GM19455 (cell line): Measurements from ENCODE around the gene FANCD2OS.
"Not testable (repeated sequence)": the region's sequence is repeated elsewhere in the genome, so short reads cannot be mapped to it uniquely, and the experiment has no call there.

Experiments used
- ATAC-seq: cut with Tn5 transposase; IDR thresholded peaks from one replicate; pipeline ENCODE4 v1.9.1; 2021; ENCODE audit not compliant: unreplicated experiment

Gene FANCD2OS, protein sequence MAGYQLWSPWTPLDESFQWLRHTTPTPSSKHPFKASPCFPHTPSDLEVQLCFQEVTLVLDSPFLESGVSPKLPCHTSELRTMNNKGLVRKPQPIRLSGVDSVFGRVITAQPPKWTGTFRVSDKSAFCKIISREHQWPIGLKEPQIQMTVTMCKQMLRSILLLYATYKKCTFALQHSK

DNA sequence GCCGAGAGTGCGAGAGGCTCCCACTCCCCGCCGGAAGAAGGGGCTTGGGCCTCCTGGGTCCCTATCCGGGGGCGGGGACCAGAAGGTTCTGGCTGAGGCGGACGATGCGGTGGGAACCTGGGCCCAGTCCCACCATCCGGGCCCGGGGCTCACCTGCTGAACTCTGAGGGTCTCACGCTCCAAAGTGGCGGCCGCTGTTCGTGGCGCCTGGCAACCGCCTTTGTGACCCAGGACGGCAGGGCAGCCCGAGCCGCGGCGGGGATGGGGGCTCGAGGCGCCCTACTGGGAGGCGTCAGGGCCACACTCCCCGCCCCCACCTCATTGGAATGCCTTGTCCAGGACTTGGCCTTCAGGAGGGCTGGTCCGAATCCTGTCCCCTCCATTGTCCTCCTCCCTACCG is at the start of gene FANCD2OS:
Gene FANCD2OS (minus strand): TSS at position 165 of the 400 bp plus-strand sequence. CDS start 3,481 bp downstream, outside the sequence.
- ATAC-seq = no peak

DNA sequence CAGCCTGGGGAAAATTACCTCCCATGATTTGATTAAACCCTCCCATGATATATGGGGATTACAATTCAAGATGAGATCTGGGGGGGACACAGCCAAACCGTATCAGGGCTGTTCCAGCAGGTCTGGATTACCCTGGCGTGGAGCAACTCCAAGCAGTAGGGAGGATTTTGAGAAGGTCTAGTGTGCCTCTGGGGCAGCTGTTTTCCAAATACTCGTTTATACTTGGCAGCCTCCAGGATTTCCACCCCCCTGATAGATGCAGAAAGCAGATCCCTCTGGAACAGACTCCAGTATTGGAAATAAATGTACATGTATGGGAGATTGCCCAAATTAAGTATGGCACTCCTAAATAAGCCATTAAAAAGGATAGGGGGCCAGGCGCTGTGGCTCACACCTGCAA is 49.0 kb upstream of the FANCD2OS start:
- no peak for ATAC-seq

DNA sequence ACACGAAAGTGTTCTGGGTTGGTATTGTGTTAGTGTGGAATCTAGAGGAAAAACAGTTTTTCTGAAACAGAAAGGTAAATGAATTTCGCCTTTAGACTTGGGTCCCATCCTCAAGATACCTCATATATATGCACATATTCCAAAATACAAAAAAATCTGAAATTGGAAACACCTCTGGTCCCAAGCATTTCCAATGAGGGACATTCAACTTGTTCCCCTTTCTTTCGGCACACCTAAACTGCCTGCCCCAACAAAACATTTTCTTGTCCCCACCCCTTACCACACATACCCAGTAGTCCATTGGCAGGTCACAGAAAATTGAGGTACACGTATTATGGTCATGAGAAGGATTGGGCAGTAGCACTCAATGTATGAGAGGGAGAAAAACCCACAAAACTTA is 47.6 kb upstream of the FANCD2OS start:
- no peak for ATAC-seq

DNA sequence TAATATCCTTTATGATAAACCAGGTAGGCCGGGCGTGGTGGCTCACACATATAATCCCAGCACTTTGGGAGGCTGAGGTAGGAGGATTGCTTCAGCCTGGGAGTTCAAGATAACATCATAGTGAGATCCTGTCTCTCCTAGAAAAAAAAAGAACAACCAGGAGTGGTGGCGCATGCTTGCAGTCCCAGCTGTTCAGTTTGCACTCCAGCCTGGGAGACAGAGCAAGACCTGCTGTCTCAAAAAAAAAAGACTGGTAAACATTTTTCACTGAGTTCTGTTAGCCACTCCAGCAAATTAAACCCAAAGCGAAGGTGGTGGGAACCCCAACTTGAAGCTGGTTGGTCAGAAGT is 47.0 kb upstream of the FANCD2OS start:
- no peak for ATAC-seq

DNA sequence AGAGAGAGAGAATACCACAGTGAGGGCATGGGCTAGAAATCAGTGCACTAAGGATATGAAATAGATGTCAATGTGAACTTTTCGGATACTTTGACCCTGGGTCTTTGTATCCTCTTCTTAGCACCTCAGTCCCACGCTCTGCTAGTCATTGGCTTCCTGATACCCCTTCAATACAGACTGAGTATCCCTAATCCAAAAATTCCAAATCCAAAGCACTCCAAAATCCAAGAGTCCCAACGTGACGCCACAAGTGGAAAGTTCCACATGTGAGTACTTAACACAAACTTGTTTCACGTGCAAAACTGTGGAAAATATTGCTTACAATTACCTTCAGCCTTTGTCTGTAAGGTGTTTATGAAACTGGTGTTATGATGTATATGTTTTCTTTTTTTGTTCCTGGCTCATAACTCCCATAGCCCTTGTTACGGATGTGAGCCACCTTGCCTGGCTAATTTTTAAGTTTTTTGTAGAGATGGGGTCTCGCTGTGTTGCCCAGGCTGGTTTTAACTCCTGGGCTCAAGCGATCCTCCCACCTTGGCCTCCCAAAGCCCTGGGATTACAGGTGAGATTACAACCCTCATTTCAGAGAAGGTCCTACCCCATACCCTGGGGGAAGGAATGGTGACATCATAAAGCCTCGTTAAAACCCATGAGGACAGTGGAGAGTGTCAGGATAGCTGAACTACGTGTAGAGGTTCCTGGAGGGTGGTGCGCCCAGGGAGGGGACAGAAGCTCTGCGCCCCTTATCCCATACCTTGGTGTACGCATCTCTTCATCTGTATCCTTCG is 46.5 kb upstream of the FANCD2OS start:
- no peak for ATAC-seq

DNA sequence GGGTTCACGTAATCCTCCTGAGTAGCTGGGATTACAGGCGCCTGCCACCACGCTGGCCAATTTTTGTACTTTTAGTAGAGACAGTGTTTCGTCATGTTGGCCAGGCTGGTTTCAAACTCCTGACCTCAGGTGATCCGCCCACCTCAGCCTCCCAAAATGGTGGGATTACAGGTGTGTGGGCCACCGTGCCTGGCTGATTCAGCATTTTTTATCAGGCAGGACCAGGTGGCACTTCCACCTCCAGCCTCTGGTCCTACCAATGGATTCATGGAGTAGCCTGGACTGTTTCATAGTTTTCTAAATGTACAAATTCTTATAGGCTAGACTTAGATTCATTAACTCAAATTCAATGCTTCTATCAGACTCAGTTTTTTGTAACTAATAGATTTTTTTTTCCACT is 42.9 kb upstream of the FANCD2OS start:
- ATAC-seq = no peak

DNA sequence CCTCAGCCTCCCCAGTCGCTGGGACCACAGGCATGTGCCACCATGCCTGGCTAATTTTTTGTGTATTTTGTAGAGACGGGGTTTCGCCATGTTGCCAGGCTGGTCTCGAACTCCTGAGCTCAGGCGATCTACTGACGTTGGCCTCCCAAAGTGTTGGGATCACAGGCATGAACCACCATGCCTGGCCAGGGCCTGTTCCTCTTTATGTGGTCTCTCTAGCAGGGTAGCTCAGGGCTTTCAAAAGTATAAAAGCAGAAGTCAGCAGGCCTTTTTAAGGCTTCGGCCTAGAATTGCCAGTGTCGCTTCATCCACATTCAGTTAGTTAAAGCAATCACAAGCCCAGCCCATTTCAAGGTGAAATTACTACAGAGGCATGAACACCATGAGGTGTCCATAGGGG is 41.2 kb upstream of the FANCD2OS start:
- no peak for ATAC-seq

DNA sequence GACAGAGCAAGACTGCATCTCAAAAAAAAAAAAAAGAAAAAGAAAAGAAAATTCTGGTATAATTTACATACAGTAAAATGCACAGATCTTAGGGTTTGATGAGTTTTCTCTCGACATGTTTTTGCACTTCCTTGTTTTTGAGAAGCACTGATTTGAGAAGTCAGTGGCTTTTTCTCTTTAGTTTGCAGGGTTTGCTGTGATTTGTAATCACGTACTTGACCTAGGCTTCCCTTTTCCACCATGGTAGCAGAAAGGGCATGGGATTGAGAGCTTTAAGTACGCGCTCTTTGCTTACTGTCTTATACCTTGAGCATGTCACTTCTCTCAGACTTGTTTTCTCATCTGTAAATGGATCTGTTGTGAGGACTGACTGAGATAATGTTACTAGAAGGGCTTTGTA is 37.6 kb upstream of the FANCD2OS start:
- ATAC-seq = no peak

DNA sequence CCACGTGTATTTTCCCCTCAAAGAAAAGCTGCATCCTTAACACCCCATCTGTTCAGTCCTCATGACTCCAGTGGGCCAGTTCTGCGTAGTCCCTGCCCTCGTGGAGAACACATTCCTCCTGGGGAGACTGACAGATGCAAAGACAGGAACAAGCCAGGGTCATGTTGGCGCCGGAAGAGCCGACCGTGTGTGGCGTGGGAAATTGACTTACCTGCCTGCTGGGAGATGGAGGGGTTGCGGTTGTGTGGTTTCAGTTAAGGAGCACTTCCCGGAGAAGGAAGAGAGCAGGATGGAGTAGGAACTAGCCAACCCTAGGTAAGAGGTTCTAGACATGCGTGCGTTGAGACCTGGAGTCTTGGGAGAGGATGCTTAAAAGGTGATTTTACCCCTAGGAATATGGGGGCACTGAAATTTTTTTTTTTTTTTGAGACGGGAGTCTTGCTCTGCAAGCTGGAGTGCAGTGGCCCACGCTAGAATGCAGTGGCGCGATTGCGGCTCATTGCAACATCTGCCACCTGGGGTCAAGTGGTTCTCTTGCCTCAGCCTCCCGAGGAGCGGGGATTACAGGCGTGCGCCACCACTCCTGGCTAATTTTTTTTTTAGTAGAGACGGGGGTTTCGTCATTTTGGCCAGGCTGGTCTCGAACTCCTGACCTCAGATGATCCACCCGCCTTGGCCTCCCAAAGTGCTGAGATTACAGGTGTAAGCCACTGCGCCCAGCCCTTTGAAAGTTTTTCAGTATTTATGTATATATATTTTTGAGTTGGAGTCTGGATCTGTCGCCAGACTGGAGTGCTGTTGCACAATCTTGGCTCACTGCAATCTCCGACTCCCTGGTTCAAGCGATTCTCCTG is 34.9 kb upstream of the FANCD2OS start:
- ATAC-seq = no peak

DNA sequence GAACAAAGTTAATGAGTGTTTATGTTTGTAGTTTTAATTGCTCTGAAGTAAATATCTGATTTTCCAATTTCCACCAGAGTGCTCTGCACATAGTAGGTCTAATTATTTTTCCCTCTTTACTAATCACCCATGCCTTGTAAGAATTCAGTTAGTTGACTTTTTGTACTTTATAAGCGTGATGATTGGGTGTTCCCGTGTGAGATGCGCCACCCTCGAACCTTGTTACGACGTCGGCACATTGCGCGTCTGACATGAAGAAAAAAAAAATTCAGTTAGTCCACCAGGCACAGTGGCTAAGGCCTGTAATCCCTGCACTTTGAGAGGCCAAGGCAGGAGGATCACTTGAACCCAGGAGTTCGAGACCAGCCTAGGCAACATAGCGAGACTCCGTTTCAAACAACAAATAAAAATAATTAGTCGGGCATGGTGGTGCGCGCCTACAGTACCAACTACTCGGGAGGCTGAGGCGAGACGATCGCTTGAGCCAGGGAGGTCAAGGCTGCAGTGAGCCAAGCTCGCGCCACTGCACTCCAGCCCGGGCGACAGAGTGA is 33.0 kb upstream of the FANCD2OS start:
- no peak for ATAC-seq

DNA sequence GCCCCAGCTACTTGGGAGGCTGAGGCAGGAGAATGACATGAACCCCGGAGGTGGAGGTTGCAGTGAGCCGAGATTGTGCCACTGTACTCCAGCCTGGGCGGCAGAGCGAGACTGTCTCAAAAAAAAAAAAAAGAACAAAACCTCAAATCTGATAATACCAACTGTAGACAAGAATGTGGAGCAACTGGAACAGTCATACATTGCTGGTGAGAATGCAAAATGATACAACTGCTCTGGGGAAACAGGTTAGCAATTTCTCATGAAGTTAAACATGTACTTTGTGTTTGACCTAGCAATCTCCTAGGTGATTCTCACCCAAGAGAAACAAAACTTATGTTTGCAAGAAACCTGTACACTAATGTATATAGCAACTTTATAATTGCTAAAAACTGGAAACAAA is 29.1 kb upstream of the FANCD2OS start:
- ATAC-seq = no peak

DNA sequence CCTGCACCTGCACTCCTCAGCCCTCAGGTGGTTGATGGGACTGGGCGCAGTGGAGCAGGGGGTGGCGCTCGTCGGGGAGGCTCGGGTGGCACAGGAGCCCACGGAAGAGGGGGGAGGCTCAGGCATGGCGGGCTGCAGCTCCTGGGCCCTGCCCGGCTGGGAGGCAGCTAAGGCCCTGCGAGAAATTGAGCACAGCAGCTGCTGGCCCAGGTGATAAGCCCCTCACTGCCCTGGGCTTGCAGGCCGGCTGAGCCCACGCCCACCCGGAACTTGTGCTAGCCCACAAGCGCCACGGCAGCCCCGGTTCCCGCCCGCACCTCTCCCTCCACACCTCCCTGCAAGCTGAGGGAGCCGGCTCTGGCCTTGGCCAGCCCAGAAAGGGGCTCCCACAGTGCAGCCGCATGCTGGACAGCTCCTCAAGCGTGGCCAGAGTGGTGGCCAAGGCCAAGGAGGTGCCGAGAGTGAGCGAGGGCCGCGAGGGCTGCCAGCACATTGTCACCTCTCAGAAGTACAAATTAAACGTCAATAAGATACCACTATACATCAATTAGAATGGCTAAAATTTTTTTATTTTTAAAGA is 28.5 kb upstream of the FANCD2OS start:
- ATAC-seq = no peak

DNA sequence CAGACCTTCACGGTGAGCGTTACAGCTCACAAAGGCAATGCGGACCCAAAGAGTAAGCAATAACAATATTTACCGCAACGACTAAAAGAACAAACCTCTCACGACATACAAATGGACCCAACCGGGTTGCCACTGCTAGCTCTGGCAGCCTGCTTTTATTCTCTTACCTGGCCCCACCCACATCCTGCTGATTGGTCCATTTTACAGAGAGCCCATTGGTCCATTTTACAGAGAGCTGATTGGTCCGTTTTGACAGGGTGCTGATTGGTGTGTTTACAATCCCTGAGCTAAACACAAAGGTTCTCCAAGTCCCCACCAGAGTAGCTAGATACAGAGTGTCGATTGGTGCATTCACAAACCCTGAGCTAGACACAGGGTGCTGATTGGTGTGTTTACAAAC is 27.8 kb upstream of the FANCD2OS start:
- ATAC-seq = not testable (repeated sequence)

DNA sequence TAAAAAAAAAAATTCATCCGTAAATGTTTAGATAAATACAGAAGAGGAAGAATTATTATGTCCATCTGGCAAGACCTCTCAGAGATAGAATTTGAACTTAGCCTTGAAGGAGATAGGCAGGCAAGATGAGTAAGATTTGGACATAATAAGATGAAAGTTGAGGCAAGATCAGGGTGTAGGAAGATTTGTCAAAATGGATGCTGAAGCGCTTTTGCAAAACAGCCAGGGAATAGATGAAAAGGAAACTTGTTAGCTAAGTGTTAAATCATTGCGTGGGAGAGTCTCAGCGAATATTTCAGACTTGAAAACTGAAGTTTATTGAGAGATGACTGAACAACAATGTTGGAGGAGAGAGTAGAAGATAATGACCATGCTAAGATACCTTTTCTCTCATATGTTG is 14.7 kb upstream of the FANCD2OS start:
- ATAC-seq = no peak

DNA sequence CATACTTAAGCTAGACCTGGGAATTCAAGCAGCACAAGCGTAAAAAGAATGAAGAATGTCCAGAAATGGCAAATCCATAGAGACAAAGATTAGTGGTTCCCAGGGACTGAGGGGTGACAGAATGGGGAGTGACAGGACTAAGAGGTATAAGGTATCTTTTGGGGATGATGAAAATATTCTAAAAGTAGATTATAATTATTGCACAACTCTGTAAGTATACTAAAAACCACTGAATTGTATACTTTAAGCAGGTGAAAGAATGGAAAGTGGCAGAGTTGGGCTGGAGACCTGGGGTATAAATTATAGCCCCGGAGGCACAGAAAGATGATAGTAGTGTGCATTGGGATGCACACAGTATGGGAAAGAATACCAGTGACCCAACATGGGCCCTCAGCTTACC is 13.0 kb upstream of the FANCD2OS start:
- no peak for ATAC-seq

DNA sequence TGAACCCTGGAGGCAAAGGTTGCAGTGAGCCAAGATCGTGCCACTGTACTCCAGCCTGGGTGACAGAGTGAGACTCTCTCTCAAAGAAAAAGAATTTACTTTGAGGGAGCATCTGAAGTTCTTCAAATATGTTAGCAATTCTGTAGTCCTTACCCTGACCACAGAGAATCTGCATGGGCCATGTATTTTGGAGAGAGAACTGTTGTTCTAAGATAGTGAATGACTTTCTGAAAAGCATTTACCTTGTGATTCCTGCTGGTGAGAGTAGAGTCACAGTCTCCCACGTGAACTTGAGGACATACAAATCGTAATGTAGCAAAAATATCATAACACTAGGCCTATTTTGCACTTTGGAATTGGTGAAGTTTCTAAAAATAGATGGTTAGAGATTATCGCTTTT is 11.3 kb upstream of the FANCD2OS start:
- ATAC-seq = no peak

DNA sequence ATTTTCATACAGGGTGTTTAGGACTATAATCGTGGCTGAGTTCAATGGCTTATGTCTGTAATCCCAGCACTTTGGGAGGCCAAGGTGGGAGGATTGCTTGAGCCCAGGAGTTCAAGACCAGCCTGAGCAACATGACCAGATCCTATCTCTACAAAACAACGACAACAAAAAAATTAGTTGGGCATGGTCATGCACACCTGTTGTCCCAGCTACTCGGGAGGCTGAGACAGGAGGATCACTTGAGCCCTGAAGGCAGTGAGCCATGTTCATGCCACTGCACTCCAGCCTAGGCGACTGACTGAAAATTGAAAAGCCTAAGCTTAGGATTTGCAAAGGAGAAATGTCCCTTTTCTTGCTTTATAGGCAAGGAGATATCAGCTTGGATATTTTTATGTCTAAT is 8.9 kb upstream of the FANCD2OS start:
- no peak for ATAC-seq

DNA sequence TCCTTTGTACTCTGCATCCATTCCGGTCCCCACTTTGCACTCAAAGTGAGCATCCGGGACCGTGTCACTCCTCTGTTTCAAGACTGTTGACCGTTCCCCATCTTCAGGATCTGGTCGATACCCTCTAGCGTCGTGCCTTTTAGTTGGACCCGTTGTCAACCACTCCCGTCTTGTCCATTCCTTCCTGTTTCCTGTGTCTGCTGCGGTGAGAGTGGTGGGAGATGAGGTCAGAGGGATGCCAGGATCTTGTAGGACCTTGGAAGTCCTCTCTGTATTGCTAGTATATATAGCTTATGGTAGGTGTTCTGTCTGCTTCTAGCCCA is 8.0 kb upstream of the FANCD2OS start:
- peak; percentile 8 for ATAC-seq

DNA sequence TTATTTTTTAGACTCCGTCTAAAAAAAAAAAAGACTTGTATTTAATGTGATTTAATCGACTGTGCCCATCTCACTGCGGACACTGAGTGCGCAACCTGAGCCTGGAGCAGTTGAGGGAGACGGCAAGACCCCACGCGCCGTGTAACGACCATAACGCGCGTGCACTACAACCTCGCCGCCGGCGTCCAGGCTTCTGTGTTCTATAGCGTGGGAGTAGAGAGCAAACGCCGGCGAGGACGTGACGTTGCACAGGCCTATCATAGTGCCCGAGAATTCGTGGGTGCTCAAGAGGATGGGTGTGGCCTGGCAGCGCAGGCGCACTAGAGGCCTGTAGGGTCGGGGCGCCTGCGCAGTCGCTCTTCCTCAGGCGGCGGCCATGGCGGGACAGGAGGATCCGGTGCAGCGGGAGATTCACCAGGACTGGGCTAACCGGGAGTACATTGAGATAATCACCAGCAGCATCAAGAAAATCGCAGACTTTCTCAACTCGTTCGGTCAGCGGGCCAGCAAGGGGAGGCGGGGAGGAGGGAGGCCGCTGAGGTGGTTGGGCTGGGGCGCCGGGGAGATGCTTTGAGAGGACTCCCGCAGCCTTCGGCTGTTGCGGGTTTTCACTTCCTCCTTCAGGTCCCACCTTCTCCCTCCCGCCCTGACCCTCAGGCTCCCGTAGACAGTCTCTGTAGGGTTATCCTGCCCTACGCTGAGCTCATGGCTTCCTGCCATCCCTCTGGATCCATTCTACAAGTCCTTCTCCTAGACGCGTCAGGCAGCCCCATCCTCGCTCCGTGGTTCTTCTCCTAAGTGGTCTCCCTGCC is 7.5 kb upstream of the FANCD2OS start, which contains the start of gene BRK1:
Gene BRK1 (plus strand): TSS at position 350 of the 812 bp plus-strand sequence. CDS start 27 bp downstream, at position 377.
- ATAC-seq = peak; percentile 90

DNA sequence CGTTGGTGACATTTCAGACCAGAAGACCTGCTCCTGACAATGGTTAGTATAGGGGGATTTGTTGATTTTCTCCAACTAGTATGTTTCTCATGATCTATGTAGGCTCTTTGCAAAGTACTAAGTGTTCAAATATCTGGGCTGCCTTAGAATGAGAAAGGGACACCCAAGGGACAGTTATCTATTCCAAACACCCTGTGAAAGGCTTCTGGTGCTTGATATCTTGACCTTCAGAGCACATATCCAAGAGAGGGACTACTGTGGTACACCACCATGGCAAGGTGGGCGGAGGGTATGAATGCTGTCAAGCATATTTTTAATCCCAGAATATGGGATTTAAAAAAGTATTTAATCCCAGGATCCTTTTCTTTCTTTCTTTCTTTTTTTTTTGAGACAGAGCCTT is 1.1 kb downstream of the FANCD2OS start:
- ATAC-seq = no peak
